GM19324 (cell line): ENCODE results near the gene GPATCH4.
"Not testable (repeated sequence)": the region's sequence is repeated elsewhere in the genome, so short reads cannot be mapped to it uniquely, and the experiment has no call there.

Source experiments
- ATAC-seq: cut with Tn5 transposase; IDR thresholded peaks from one replicate; pipeline ENCODE4 v1.9.1; 2021; ENCODE audit warnings: mild to moderate bottlenecking, moderate library complexity; ENCODE audit not compliant: unreplicated experiment, low FRiP score

Gene GPATCH4

GRCh38 chr1:156601122-156601830 lies at the start of gene GPATCH4:
GPATCH4 (minus strand) TSS chr1:156601479.
- ATAC-seq, result peak; percentile 63

- ATAC-seq, result no peak
These were observed 47.7 kb upstream of the GPATCH4 start for GRCh38 chr1:156648951-156649350.

GRCh38 chr1:156648496-156648895 lies 47.2 kb upstream of the GPATCH4 start:
- no peak for ATAC-seq

GRCh38 chr1:156647351-156647750 lies 46.1 kb upstream of the GPATCH4 start:
- no peak for ATAC-seq

- no peak for ATAC-seq
These were observed 45.5 kb upstream of the GPATCH4 start for GRCh38 chr1:156646738-156647211.

- no peak for ATAC-seq
These were observed 44.4 kb upstream of the GPATCH4 start for GRCh38 chr1:156645666-156646065.

- no peak for ATAC-seq
These were observed 43.8 kb upstream of the GPATCH4 start for GRCh38 chr1:156645056-156645455.

- ATAC-seq, result no peak
These were observed 43.4 kb upstream of the GPATCH4 start for GRCh38 chr1:156644640-156645039.

- no peak for ATAC-seq
These were observed 42.9 kb upstream of the GPATCH4 start for GRCh38 chr1:156644146-156644545.

GRCh38 chr1:156643778-156644092 lies 42.5 kb upstream of the GPATCH4 start:
- no peak for ATAC-seq

GRCh38 chr1:156643049-156643777 lies 41.9 kb upstream of the GPATCH4 start:
- ATAC-seq, result no peak

GRCh38 chr1:156642265-156643048 lies 41.2 kb upstream of the GPATCH4 start:
- no peak for ATAC-seq

- ATAC-seq, result no peak
These were observed 40.5 kb upstream of the GPATCH4 start, which contains the start of gene BCAN for GRCh38 chr1:156641761-156642264. BCAN (plus strand) TSS chr1:156642117; CDS start chr1:156646055, 3,938 bp downstream.

GRCh38 chr1:156640842-156641706 lies 39.8 kb upstream of the GPATCH4 start:
- no peak for ATAC-seq

GRCh38 chr1:156639601-156640101 lies 38.4 kb upstream of the GPATCH4 start:
- ATAC-seq, result no peak

- ATAC-seq, result no peak
These were observed 37.1 kb upstream of the GPATCH4 start for GRCh38 chr1:156638189-156638985.

- ATAC-seq, result no peak
These were observed 31.1 kb upstream of the GPATCH4 start for GRCh38 chr1:156632355-156632754.

GRCh38 chr1:156631152-156631551 lies 29.9 kb upstream of the GPATCH4 start:
- not testable (repeated sequence) for ATAC-seq
